Heart left ventricle (tissue), 16 donors: ENCODE measurements around the gene HMGN1. TPM values are rescaled to one million over a fixed set of nuclear protein-coding genes. Genes with fewer than 3 reads are reported as not detected.

Source experiments
- ATAC-seq, 4 donors: fragments of 200-7000 bp; cut with Tn5 transposase; one replicate each; pipeline ENCODE4 v1.9.1; 2020 to 2022; ENCODE audit warnings: moderate library complexity in 4 of 4, mild to moderate bottlenecking in 3 of 4, moderate number of reproducible peaks in 1 of 4
- DNase-seq, 5 donors: peaks; one replicate each; pipeline ENCODE4 v3.0.0-alpha.2; 2020
- H3K27ac ChIP-seq, 12 donors: fragments of 200-600 bp; sonication (generic) in 4 of 12; one replicate each; pipeline versions ENCODE4 v1.5.0 to v1.8.0; 2016 to 2022; ENCODE audit warnings: mild to moderate bottlenecking in 2 of 12
- H3K27me3 ChIP-seq, 9 donors: fragments of 200-600 bp; sonication (generic) in 2 of 9; one replicate each; pipeline versions ENCODE4 v1.5.1 to v1.8.0; 2016 to 2022; ENCODE audit warnings: mild to moderate bottlenecking in 3 of 9
- H3K36me3 ChIP-seq, 9 donors: fragments of 200-600 bp; sonication (generic) in 2 of 9; one replicate each; pipeline versions ENCODE4 v1.5.0 to v1.8.0; 2018 to 2022; ENCODE audit warnings: mild to moderate bottlenecking in 2 of 9
- H3K4me1 ChIP-seq, 12 donors: fragments of 200-600 bp; sonication (generic) in 4 of 12; one replicate each; pipeline versions ENCODE4 v1.5.0 to v1.8.0; 2016 to 2022; ENCODE audit warnings: mild to moderate bottlenecking in 3 of 12
- H3K4me3 ChIP-seq, 12 donors: fragments of 200-600 bp; sonication (generic) in 4 of 12; one replicate each; pipeline versions ENCODE4 v1.5.0 to v1.8.0; 2017 to 2022; ENCODE audit warnings: mild to moderate bottlenecking in 9 of 12, moderate library complexity in 4 of 12
- H3K9me3 ChIP-seq, 12 donors: fragments of 200-600 bp; sonication (generic) in 4 of 12; one replicate each; pipeline versions ENCODE4 v1.5.0 to v1.8.0; 2016 to 2022; ENCODE audit warnings: mild to moderate bottlenecking in 1 of 12
- CTCF ChIP-seq, 12 donors: fragments of 200-600 bp; sonication (generic) in 4 of 12; IDR thresholded peaks; one replicate each; pipeline versions ENCODE4 v1.5.0 to v1.8.0; 2018 to 2022; ENCODE audit warnings: antibody characterized with exemption in 12 of 12, mild to moderate bottlenecking in 5 of 12
- POLR2A ChIP-seq, 2 donors: fragments of 450-650 bp; IDR thresholded peaks; one replicate each; pipeline ENCODE4 v1.6.1; 2017; ENCODE audit warnings: antibody characterized with exemption in 2 of 2, mild to moderate bottlenecking in 2 of 2, moderate library complexity in 2 of 2
- WGBS, 4 donors: extraction: QIAGEN DNeasy Blood & Tissue Kit in 2 of 4; methylation state at CpG; one replicate each; pipeline versions ENCODE4 v1.1.5 to v1.1.7; 2013 to 2018; 5-methylcytosine and 5-hydroxymethylcytosine counted together
- intact Hi-C, 10 donors: fragments of 100-400 bp; cut with DNase I; formaldehyde crosslinking; loops; one replicate each; pipeline versions ENCODE4 v1.11.1 to v1.14.2; 2022
- polyA plus RNA-seq, 2 donors: library from polyadenylated mRNA; stranded (reverse); fragments of 200-250 nt; gene quantifications; one replicate each; pipeline ENCODE4 v1.2.3, GENCODE V29; 2013
- total RNA-seq, 9 donors: library from RNA; depleted of rRNA in 2 of 9; stranded (reverse); fragments of >200 nt in 2 of 9; fragmentation: NEBNext Ultra II Directional in 3 of 9; extraction: Animal tissue kit (Norgen Biotek cat#: 25700) in 3 of 9; gene quantifications; one replicate each; pipeline versions ENCODE4 v1.1.0 to v1.2.4, GENCODE V29; 2016 to 2023
- donor health status: ischemic (EF 13 %, LVEDD 7.1; RV severe dilation, severe dysfunction).
- donor health status: healthy with polysubstance abuse.
- donor health status: DM: no; HTN: yes; CAD: no.
- donor health status: DM: no; HTN: no; CAD: no.
- donor health status: ischemic (EF 25% LVEDD 6.9; RV normal size, moderate dysfunction).
- donor health status: ischemic (EF 25% LVEDD 5.7; RV mildly dilated, moderate dysfunction).
- donor health status: healthy.
- donor health status: DM: yes; HTN: yes; CAD: no.
- donor health status: ischemic (EF 35%, LVEDD 5.7; RV mildly dilated, moderate dysfunction).
- donor health status: nonischemic (EF 11% LVEDD 7.7; RV severe dilation, severe dysfunction).
- donor health status: DM: yes; HTN: yes; CAD: no.
- donor health status: PGD.
- donor health status: ischemic (EF 29% LVEDD 5.4; RV normal size, mild dysfunction).
- donor health status: nonischemic (EF 23%, LVEDD 6.1; RV moderate dilation, normal function).

HMGN1 gene
- total and polyA plus RNA-seq, 11 donors, result 35.9 to 108 (median 43.9) TPM

GRCh38 chr21:39334611-39335010 is 14.3 kb downstream of the HMGN1 start:
- Histone ChIP-seq H3K4me1 (peaks cover 0 to 6% (median 0%) of the 10 kb centered on the region in 12 donors), H3K4me3 (no peak overlapping the region), H3K27me3 (no peaks in the 10 kb centered on the region), H3K9me3 (no peaks in the 10 kb centered on the region), H3K27ac (no peak overlapping the region), H3K36me3 (no peaks in the 10 kb centered on the region)
- 94 to 95% (median 95%) methylated on average over 4 of the region's 4 CpGs for WGBS, 4 donors
- no peak for ATAC-seq
- no peak for TF ChIP-seq CTCF (IDR thresholded peaks at IDR 0.05)
- no peak for TF ChIP-seq POLR2A (IDR thresholded peaks at IDR 0.05)
- intact Hi-C loops, result loop anchor here in 1 of 10 donors (10.0 kb wide), 1 partner anchor 110 kb away; the partner anchor contains the start of gene LCA5L
- no peak for DNase-seq

- H3K36me3 ChIP-seq, result no peaks in the 10 kb centered on the region
- ATAC-seq, result peak in 1 of 4 donors; percentile 18
- H3K27me3 ChIP-seq, result no peaks in the 10 kb centered on the region
- no peak overlapping the region for H3K27ac ChIP-seq
- intact Hi-C loops, result loop anchor here in 1 of 10 donors (10.0 kb wide), 1 partner anchor 113 kb away; the partner anchor contains the start of gene LCA5L
- no peaks in the 10 kb centered on the region for H3K9me3 ChIP-seq
- no peak for TF ChIP-seq CTCF (IDR thresholded peaks at IDR 0.05)
- TF ChIP-seq POLR2A (IDR thresholded peaks at IDR 0.05), result no peak
- no peak overlapping the region for H3K4me3 ChIP-seq
- peaks cover 0 to 6% (median 0%) of the 10 kb centered on the region in 12 donors for H3K4me1 ChIP-seq
- no peak for DNase-seq
- 38 to 39% (median 38%) methylated on average over 8 of the region's 8 CpGs for WGBS, 4 donors
These were observed 16.7 kb downstream of the HMGN1 start for GRCh38 chr21:39332175-39332574.

- TF ChIP-seq CTCF (IDR thresholded peaks at IDR 0.05) (no peak), POLR2A (IDR thresholded peaks at IDR 0.05) (no peak)
- no peaks in the 10 kb centered on the region for H3K9me3 ChIP-seq
- H3K4me1 ChIP-seq, result peaks cover 0 to 6% (median 0%) of the 10 kb centered on the region in 12 donors
- no peak overlapping the region for H3K4me3 ChIP-seq
- H3K36me3 ChIP-seq, result no peaks in the 10 kb centered on the region
- no peak for DNase-seq
- intact Hi-C loops, result loop anchor here in 1 of 10 donors (10.0 kb wide), 1 partner anchor 115 kb away; the partner anchor contains the start of gene LCA5L
- H3K27me3 ChIP-seq, result no peaks in the 10 kb centered on the region
- ATAC-seq, result no peak
- no peak overlapping the region for H3K27ac ChIP-seq
- 92 to 94% (median 93%) methylated on average over 6 of the region's 6 CpGs for WGBS, 4 donors
These were observed 18.9 kb downstream of the HMGN1 start for GRCh38 chr21:39330001-39330400.

GRCh38 chr21:39327727-39328126 is 21.2 kb downstream of the HMGN1 start:
- Histone ChIP-seq H3K36me3 (no peaks in the 10 kb centered on the region), H3K9me3 (no peaks in the 10 kb centered on the region), H3K27ac (no peak overlapping the region), H3K27me3 (no peaks in the 10 kb centered on the region), H3K4me3 (no peak overlapping the region), H3K4me1 (peaks cover 0 to 6% (median 0%) of the 10 kb centered on the region in 12 donors)
- TF ChIP-seq POLR2A (IDR thresholded peaks at IDR 0.05), result no peak
- no peak for TF ChIP-seq CTCF (IDR thresholded peaks at IDR 0.05)
- intact Hi-C loops, result no loop called here
- no peak for ATAC-seq
- no peak for DNase-seq
- 95 to 96% (median 96%) methylated on average over 7 of the region's 7 CpGs for WGBS, 4 donors
